ENCODE results near the gene BNC2. TPM values are rescaled to one million over a fixed set of nuclear protein-coding genes. Genes with fewer than 3 reads are reported as not detected.
A peak's percentile ranks its signal among the peaks of the same experiment; 100 is the strongest.

The BNC2 gene
- total and polyA plus RNA-seq, 2 of the 4 experiments (the other 2 are of a cell fraction), result 15.5 to 45.2 TPM

GRCh38 chr9:16509997-16510396, 360.5 kb downstream of the BNC2 start:
- Histone ChIP-seq H2AK5ac (ENCODE audit: low read depth, low read length) (0 out of 2 replicates have a peak overlapping the region, but pooled peaks have one; percentile 33), H3K9me3 (ENCODE audit: control insufficient read depth, insufficient read depth, low read length) (no peaks in the 10 kb centered on the region), H2BK5ac (ENCODE audit: low read depth, low read length, poor library complexity, severe bottlenecking) (no peak overlapping the region), H3K23ac (ENCODE audit: low read depth, low read length) (0 out of 2 replicates have a peak overlapping the region, but pooled peaks have one; percentile 29), H3K27me3 (ENCODE audit: control insufficient read depth, insufficient read depth, low read length) (no peaks in the 10 kb centered on the region), H4K5ac (ENCODE audit: low read depth, low read length) (no peak overlapping the region), H3K4me3 (ENCODE audit: insufficient read depth, low read depth, low read length) (no peak overlapping the region), H3K27ac (ENCODE audit: insufficient read depth, low read length) (peak overlapping the region; percentile 18; the same call in 1 of the 2 replicates), H3K4me2 (ENCODE audit: low read depth, low read length) (peak overlapping the region; percentile 9; the same call in 1 of the 2 replicates), H4K91ac (ENCODE audit: insufficient read depth, low read depth, low read length) (peak overlapping the region; percentile 16; the same call in 1 of the 2 replicates), H3K9ac (ENCODE audit: low read depth, low read length) (peak overlapping the region; percentile 4; the same call in 1 of the 2 replicates), H3K4me1 (ENCODE audit: control insufficient read depth, insufficient read depth, low read length) (peaks cover 13% of the 10 kb centered on the region), H2BK15ac (ENCODE audit: low read depth, low read length) (peak overlapping the region; percentile 13; the same call in 1 of the 3 replicates), H3K9me1 (ENCODE audit: insufficient read depth, low read length) (peaks cover 7% of the 10 kb centered on the region), H3K14ac (replicated peaks; ENCODE audit: low read depth, low read length) (peak overlapping the region; percentile 27; the same call in 1 of the 2 replicates), H2BK120ac (ENCODE audit: low read depth, low read length) (peak overlapping the region; percentile 17), H3K4ac (ENCODE audit: low read depth, low read length) (peak overlapping the region; percentile 21; the same call in 1 of the 2 replicates), H3K56ac (ENCODE audit: extremely low read depth, insufficient read depth, low read length) (no peak overlapping the region), H2AFZ (replicated peaks; ENCODE audit: low read length, poor library complexity) (no peak overlapping the region), H4K20me1 (ENCODE audit: insufficient read depth, low read length) (no peaks in the 10 kb centered on the region), H4K8ac (ENCODE audit: low read depth in 2 of 2, low read length in 2 of 2) (peak overlapping the region in 1 of 2 experiments; percentile 7; a peak in 1 of 4 replicates), H3K36me3 (ENCODE audit: control insufficient read depth, insufficient read depth, low read length) (no peaks in the 10 kb centered on the region; the same call in 1 of the 2 replicates), H3K79me1 (ENCODE audit: low read depth in 1 of 2, low read length in 2 of 2) (peaks cover 22 to 41% of the 10 kb centered on the region in 2 experiments), H3K18ac (ENCODE audit: low read depth, low read length) (peak overlapping the region; percentile 10; the same call in 1 of the 2 replicates), H2AK9ac (replicated peaks; ENCODE audit: low read depth, low read length, poor library complexity) (no peak overlapping the region), H2BK20ac (ENCODE audit: low read depth, low read length) (peak overlapping the region; percentile 52; the same call in 1 of the 2 replicates)
- in situ Hi-C loops (cut with MboI; ENCODE audit: low sequenced_read_pairs) (no loop called here), dilution Hi-C loops (cut with HindIII; ENCODE audit: low sequenced_read_pairs, unreplicated experiment) (no loop called here), intact Hi-C loops (cut with micrococcal nuclease) (no loop called here)
- BruUV-seq (replicated peaks), result no TSS peak
- CTCF ChIA-PET, result interaction anchor here (0.8 kb wide), 1 partner anchor 22 kb away, joined by 3 read pairs; no protein-coding TSS in a partner anchor
- ATAC-seq (ENCODE audit: low read depth) (peak; percentile 62), DNase-seq (peak; percentile 81)
- POLR2A ChIA-PET (ENCODE audit: unreplicated experiment), result no interaction called here
- no CpG with 5 or more reads among the region's 5 CpGs for WGBS, 2 experiments (ENCODE audit: extremely low coverage in 2 of 2, insufficient read length in 1 of 2)
- TF ChIP-seq BHLHE40 (IDR thresholded peaks at IDR 0.05; ENCODE audit: low read depth, low read length) (no peak), CEBPB (IDR thresholded peaks at IDR 0.05; ENCODE audit: low read depth, low read length) (no peak), CHD1 (IDR thresholded peaks at IDR 0.05; ENCODE audit: low read depth, low read length) (no peak), FOS (IDR thresholded peaks at IDR 0.05; ENCODE audit: low read depth, low read length) (peak; percentile 65), USF2 (IDR thresholded peaks at IDR 0.05; ENCODE audit: low read depth, low read length) (no peak), MAZ (IDR thresholded peaks at IDR 0.05; ENCODE audit: borderline replicate concordance, low read depth, low read length) (no peak), RAD21 (IDR thresholded peaks at IDR 0.05; ENCODE audit: low read length) (no peak), CTCF (conservative IDR thresholded peaks at IDR 0.05; ENCODE audit: low read depth, low read length) (no peak), MAFK (IDR thresholded peaks at IDR 0.05; ENCODE audit: low read depth, low read length) (peak; percentile 52), NFE2L2 (IDR thresholded peaks at IDR 0.05; ENCODE audit: low read depth, low read length) (no peak), RCOR1 (IDR thresholded peaks at IDR 0.05; ENCODE audit: insufficient replicate concordance, low read length) (no peak), SMC3 (IDR thresholded peaks at IDR 0.05; ENCODE audit: low read depth, low read length) (no peak), MXI1 (IDR thresholded peaks at IDR 0.05; ENCODE audit: borderline replicate concordance, low read depth, low read length) (no peak)
